ENCODE data around the gene RCAN2. TPM values are rescaled to one million over a fixed set of nuclear protein-coding genes. Genes with fewer than 3 reads are reported as not detected.

RCAN2 gene
- total RNA-seq, 1 donor from 2014 or later, result 5.8 TPM

DNA sequence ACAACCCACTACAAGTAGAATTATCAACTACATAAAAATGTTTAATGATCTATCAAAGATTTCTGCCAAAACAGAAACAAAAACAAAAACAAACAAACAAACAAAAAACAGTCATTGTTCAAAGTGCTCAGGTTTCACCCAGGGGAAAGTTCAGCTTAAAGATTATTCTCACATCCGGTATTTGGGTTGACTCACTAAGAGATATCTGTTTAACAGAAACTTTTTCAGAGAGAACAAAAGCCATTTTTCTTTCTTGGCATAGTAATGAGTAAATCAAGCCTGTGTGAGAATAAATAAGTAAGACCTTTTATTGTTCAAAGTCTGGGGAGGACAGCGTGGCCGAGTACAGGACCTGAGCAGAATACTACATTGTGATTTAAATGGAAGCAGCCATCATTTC, 143.6 kb downstream of the RCAN2 start:
- no peaks in the 10 kb centered on the region for H3F3A ChIP-seq (ENCODE audit: low read depth)
- H3K27me3 ChIP-seq, result no peaks in the 10 kb centered on the region
- H3K4me3 ChIP-seq, result no peak overlapping the region
- H3K36me3 ChIP-seq, result no peaks in the 10 kb centered on the region
- no peak overlapping the region for H3K27ac ChIP-seq
- Mint-ChIP-seq H3K4me1 (peaks cover 4% of the 10 kb centered on the region), H3K27me3 (ENCODE audit: insufficient read depth, low read depth) (no peaks in the 10 kb centered on the region), H3K36me3 (no peaks in the 10 kb centered on the region), H3K9me3 (no peaks in the 10 kb centered on the region), H3K4me3 (no peak overlapping the region), H3K27ac (no peak overlapping the region)
- no peak overlapping the region for H3K9ac ChIP-seq
- H2AFZ ChIP-seq (replicated peaks), result no peak overlapping the region
- H3K9me3 ChIP-seq (ENCODE audit: low read depth), result no peaks in the 10 kb centered on the region
- H3K4me1 ChIP-seq, result no peaks in the 10 kb centered on the region
- no peak overlapping the region for H3K4me2 ChIP-seq
- no peaks in the 10 kb centered on the region for H4K20me1 ChIP-seq (ENCODE audit: low read depth)
- H3K79me2 ChIP-seq (ENCODE audit: low read depth), result no peaks in the 10 kb centered on the region
- TF ChIP-seq EZH2phosphoT487 (IDR thresholded peaks at IDR 0.05) (no peak), EZH2 (IDR thresholded peaks at IDR 0.05) (no peak)
- TF ChIP-seq, protein P1, sequence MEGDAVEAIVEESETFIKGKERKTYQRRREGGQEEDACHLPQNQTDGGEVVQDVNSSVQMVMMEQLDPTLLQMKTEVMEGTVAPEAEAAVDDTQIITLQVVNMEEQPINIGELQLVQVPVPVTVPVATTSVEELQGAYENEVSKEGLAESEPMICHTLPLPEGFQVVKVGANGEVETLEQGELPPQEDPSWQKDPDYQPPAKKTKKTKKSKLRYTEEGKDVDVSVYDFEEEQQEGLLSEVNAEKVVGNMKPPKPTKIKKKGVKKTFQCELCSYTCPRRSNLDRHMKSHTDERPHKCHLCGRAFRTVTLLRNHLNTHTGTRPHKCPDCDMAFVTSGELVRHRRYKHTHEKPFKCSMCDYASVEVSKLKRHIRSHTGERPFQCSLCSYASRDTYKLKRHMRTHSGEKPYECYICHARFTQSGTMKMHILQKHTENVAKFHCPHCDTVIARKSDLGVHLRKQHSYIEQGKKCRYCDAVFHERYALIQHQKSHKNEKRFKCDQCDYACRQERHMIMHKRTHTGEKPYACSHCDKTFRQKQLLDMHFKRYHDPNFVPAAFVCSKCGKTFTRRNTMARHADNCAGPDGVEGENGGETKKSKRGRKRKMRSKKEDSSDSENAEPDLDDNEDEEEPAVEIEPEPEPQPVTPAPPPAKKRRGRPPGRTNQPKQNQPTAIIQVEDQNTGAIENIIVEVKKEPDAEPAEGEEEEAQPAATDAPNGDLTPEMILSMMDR (IDR thresholded peaks at IDR 0.05), result no peak
- DNase-seq (ENCODE audit: low spot score), result no peak

DNA sequence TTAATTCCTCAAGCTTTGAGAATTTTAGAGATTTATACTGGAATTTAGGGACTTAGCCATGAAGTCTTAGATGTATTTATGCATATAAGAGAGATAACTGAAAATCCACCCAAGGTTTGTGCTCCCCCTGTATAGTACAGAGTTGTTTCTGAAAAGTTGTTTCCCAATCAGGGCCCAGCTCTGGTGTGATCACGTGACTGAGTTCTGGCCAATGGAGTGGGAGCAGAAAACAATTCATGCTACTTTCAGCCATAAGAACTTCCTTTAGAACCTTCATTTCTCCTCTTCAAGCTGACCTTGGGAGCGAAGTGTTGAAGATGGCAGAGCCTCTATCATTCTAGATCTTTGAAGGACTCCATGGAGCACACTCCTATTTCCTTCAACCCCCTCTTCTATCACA, 151.0 kb downstream of the RCAN2 start:
- Mint-ChIP-seq H3K36me3 (no peaks in the 10 kb centered on the region), H3K9me3 (no peaks in the 10 kb centered on the region), H3K27ac (no peak overlapping the region), H3K4me3 (no peak overlapping the region), H3K4me1 (peaks cover 5% of the 10 kb centered on the region), H3K27me3 (ENCODE audit: insufficient read depth, low read depth) (peaks cover 3% of the 10 kb centered on the region)
- H3K36me3 ChIP-seq, result no peaks in the 10 kb centered on the region
- no peak overlapping the region for H3K9ac ChIP-seq
- no peak overlapping the region for H3K4me2 ChIP-seq
- H3K79me2 ChIP-seq (ENCODE audit: low read depth), result no peaks in the 10 kb centered on the region
- H3K4me3 ChIP-seq, result no peak overlapping the region
- no peak overlapping the region for H3K27ac ChIP-seq
- no peaks in the 10 kb centered on the region for H3K9me3 ChIP-seq (ENCODE audit: low read depth)
- no peaks in the 10 kb centered on the region for H3F3A ChIP-seq (ENCODE audit: low read depth)
- no peaks in the 10 kb centered on the region for H3K4me1 ChIP-seq
- TF ChIP-seq, protein P1 (IDR thresholded peaks at IDR 0.05), result no peak
- no peak for TF ChIP-seq EZH2phosphoT487 (IDR thresholded peaks at IDR 0.05)
- TF ChIP-seq EZH2 (IDR thresholded peaks at IDR 0.05), result no peak
- no peak overlapping the region for H2AFZ ChIP-seq (replicated peaks)
- no peaks in the 10 kb centered on the region for H3K27me3 ChIP-seq
- H4K20me1 ChIP-seq (ENCODE audit: low read depth), result no peaks in the 10 kb centered on the region
- DNase-seq (ENCODE audit: low spot score), result no peak

DNA sequence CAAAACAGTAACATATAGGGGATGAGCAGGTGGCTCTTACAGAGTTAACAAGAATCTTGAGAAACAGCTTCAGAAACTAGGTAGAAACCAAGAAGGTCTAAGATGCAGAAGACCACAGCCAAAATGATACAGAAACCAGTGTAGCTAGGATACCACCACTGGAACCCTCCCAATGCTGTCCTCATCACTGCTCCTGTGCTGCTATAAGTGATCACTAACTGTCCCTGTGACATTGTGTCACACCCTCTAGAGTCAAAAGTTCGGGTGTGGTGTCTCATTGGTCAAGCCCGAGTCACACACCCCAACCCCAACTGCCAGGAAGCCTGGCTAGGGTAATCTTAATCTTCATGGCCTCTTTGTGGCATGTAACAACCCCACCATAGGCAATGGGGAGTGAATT, 153.1 kb downstream of the RCAN2 start:
- no peaks in the 10 kb centered on the region for H4K20me1 ChIP-seq (ENCODE audit: low read depth)
- H3K4me1 ChIP-seq, result no peaks in the 10 kb centered on the region
- no peaks in the 10 kb centered on the region for H3K36me3 ChIP-seq
- H3K9me3 ChIP-seq (ENCODE audit: low read depth), result no peaks in the 10 kb centered on the region
- no peak for TF ChIP-seq EZH2phosphoT487 (IDR thresholded peaks at IDR 0.05)
- no peak for TF ChIP-seq EZH2 (IDR thresholded peaks at IDR 0.05)
- TF ChIP-seq, protein P1 (IDR thresholded peaks at IDR 0.05), result no peak
- H3K9ac ChIP-seq, result no peak overlapping the region
- no peaks in the 10 kb centered on the region for H3K9me3 Mint-ChIP-seq
- H3K4me3 ChIP-seq, result no peak overlapping the region
- no peak for DNase-seq (ENCODE audit: low spot score)
- no peaks in the 10 kb centered on the region for H3K79me2 ChIP-seq (ENCODE audit: low read depth)
- no peaks in the 10 kb centered on the region for H3F3A ChIP-seq (ENCODE audit: low read depth)
- H3K27me3 Mint-ChIP-seq (ENCODE audit: insufficient read depth, low read depth), result peaks cover 3% of the 10 kb centered on the region
- H3K27ac ChIP-seq, result no peak overlapping the region
- H3K4me2 ChIP-seq, result no peak overlapping the region
- H3K27me3 ChIP-seq, result no peaks in the 10 kb centered on the region
- no peak overlapping the region for H3K4me3 Mint-ChIP-seq
- H3K27ac Mint-ChIP-seq, result no peak overlapping the region
- H3K36me3 Mint-ChIP-seq, result no peaks in the 10 kb centered on the region
- H2AFZ ChIP-seq (replicated peaks), result no peak overlapping the region
- peaks cover 5% of the 10 kb centered on the region for H3K4me1 Mint-ChIP-seq
